Vagina (tissue), 2 donors: ENCODE data around the gene PCNP.

Experiments
- CTCF ChIP-seq, 3 experiments: fragments of 450-650 bp in 2 of 3; fragments of 200-600 bp in 1 of 3; sonication (generic) in 1 of 3; IDR thresholded peaks; one replicate each; pipeline ENCODE4 v1.5.1; 2017 to 2019; ENCODE audit warnings: antibody characterized with exemption in 3 of 3, mild to moderate bottlenecking in 2 of 3, moderate library complexity in 2 of 3
- POLR2A ChIP-seq, 2 donors: fragments of 450-650 bp; IDR thresholded peaks; one replicate each; pipeline ENCODE4 v1.6.1; 2017; ENCODE audit warnings: antibody characterized with exemption in 2 of 2, mild to moderate bottlenecking in 2 of 2, moderate library complexity in 2 of 2

- no peak for TF ChIP-seq CTCF (IDR thresholded peaks at IDR 0.05)
- TF ChIP-seq POLR2A (IDR thresholded peaks at IDR 0.05), result no peak
These were observed 43.5 kb downstream of the PCNP start for GRCh38 chr3:101617478-101617877.
